Measurements from ENCODE around the gene PROSER3.
A peak's percentile ranks its signal among the peaks of the same experiment; 100 is the strongest.

PROSER3 gene

DNA sequence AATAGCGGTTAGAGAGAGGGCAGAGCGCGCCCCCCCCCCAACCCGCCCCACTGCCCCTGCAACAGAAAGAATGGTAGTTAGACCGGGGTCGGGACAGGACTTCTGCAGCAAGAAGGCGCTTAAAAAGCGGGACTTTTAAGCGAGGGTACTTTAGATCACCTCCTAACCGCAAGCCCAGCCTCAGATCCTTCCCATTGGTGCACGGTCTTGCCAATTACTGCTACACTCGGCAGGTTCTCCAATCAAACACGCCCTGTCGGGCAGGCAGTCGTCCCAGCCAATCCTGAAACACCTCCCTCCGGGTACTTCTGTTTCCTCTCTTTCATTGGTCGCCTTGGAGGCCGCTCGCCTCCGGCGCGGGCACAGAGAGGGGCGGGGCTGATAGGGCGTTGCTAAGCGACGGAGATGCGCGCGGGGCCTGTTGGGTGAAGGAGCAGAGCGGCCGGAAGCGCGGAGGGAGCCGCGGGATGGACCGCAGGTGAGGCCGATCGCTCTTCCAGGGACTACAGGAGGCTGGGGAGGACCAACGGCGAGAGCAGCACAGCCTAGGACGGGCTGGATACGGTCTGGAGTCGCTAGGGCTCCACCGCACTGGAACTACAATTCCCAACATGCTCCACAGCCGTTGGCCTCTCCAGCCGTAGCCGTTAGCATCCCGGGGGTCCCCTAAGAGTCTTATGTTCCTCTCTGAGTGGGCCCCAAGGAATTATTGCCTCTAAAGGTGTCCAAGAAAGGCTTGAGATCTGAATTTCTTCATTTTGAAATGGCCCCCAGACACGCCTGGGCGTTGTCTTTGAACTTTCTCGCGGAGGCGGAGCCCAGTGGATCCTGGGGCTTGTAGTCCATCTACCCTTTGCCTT lies at the start of gene PROSER3:
Gene PROSER3, plus strand, starts transcription at position 428 of the 860 bp plus-strand sequence. Its CDS starts 40 bp downstream, at position 468.
- Histone ChIP-seq H3K36me3 (ENCODE audit: control insufficient read depth in 1 of 2, insufficient read depth in 2 of 2, low read length in 2 of 2) (peaks cover 9 to 27% of the 10 kb centered on the region in 2 donors), H3K9ac (ENCODE audit: low read depth in 1 of 2, low read length in 2 of 2) (peak within 1 kb of the TSS; percentile 96 to 98), H3K9me3 (ENCODE audit: control insufficient read depth in 1 of 2, low read length in 2 of 2) (no peaks in the 10 kb centered on the region), H3K4me3 (ENCODE audit: low read depth in 1 of 2, low read length in 2 of 2) (peak within 1 kb of the TSS; percentile 96 to 100), H3K4me1 (ENCODE audit: control insufficient read depth in 1 of 2, insufficient read depth in 2 of 2, low read length in 2 of 2) (peaks cover 23 to 31% of the 10 kb centered on the region in 2 donors), H3K27ac (ENCODE audit: low read depth, low read length) (peak within 1 kb of the TSS; percentile 97), H3K27me3 (ENCODE audit: control insufficient read depth in 1 of 2, insufficient read depth in 2 of 2, low read length in 2 of 2) (peaks cover 0 to 4% of the 10 kb centered on the region in 2 donors)

DNA sequence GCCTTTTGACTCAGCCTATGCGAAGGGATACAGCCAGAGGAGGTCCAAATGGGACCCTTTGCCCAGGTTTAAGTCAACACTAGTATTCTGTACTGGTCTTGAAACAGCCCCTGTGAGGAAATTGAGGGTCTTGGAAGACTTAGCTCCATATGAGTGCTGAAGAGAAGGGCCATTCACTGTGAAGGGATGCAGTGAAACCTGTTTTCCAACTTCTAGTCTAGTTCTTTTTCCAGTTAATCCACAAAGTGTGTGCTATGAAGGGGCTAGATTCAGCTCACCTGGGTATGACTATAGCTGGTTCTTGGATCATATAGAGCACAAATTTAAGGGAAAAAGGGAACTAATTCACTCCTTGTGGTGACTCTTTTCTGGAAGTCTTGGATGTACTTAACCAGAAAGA lies 49.6 kb upstream of the PROSER3 start:
- Histone ChIP-seq H3K27me3 (ENCODE audit: control insufficient read depth in 1 of 2, insufficient read depth in 2 of 2, low read length in 2 of 2) (peaks cover 0 to 9% of the 10 kb centered on the region in 2 donors), H3K9me3 (ENCODE audit: control insufficient read depth in 1 of 2, low read length in 2 of 2) (no peaks in the 10 kb centered on the region), H3K4me3 (ENCODE audit: low read depth in 1 of 2, low read length in 2 of 2) (no peak overlapping the region), H3K9ac (ENCODE audit: low read depth in 1 of 2, low read length in 2 of 2) (no peak overlapping the region), H3K4me1 (ENCODE audit: control insufficient read depth in 1 of 2, insufficient read depth in 2 of 2, low read length in 2 of 2) (peaks cover 0 to 5% of the 10 kb centered on the region in 2 donors), H3K27ac (ENCODE audit: low read depth, low read length) (no peak overlapping the region), H3K36me3 (ENCODE audit: control insufficient read depth in 1 of 2, insufficient read depth in 2 of 2, low read length in 2 of 2) (no peaks in the 10 kb centered on the region)

DNA sequence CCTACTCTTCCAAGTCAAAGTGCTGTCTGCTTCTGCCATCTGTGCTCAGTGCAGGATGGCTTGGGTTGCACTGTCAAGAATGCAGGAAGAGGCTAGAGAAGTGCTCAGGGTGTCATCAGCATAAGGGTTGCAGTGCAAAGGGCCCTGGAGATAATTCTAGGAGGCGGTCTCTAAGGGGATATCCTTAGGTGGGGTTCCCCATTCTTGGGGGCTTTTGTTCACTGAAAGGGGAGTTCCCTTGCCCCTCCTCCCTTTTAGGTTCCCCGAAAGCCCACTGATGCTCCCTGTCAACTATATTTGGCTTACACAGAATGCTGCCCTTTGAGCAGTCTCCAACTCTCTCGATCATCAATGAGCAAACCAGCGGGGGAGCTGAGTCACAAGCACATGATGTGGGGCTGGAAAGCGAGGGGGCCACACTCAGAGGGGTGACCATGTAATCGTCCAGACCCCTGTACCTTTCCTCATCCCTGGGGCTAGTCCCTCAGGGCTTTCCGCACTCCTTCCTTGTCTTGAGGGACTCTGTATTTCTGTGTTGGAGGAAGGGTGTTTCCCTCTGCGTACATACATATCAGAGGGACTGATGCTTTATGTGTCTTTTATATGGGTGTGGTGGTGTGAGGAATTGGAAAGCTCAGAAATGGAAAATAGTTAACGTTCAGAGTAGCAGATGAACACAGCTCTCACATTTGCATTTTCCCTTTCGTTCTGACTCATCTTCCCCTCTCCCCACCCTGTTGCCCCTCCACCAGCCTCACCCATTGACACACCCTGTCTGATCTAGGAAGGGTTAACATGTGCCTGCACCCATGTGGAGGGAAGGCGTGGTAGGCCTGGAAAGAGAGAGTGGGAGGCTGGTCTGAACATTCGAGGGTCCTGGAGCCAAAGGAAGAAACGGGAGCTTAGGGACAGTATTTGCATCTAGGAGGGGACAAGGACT lies 46.9 kb upstream of the PROSER3 start:
- no peak overlapping the region for H3K27ac ChIP-seq (ENCODE audit: low read depth, low read length)

DNA sequence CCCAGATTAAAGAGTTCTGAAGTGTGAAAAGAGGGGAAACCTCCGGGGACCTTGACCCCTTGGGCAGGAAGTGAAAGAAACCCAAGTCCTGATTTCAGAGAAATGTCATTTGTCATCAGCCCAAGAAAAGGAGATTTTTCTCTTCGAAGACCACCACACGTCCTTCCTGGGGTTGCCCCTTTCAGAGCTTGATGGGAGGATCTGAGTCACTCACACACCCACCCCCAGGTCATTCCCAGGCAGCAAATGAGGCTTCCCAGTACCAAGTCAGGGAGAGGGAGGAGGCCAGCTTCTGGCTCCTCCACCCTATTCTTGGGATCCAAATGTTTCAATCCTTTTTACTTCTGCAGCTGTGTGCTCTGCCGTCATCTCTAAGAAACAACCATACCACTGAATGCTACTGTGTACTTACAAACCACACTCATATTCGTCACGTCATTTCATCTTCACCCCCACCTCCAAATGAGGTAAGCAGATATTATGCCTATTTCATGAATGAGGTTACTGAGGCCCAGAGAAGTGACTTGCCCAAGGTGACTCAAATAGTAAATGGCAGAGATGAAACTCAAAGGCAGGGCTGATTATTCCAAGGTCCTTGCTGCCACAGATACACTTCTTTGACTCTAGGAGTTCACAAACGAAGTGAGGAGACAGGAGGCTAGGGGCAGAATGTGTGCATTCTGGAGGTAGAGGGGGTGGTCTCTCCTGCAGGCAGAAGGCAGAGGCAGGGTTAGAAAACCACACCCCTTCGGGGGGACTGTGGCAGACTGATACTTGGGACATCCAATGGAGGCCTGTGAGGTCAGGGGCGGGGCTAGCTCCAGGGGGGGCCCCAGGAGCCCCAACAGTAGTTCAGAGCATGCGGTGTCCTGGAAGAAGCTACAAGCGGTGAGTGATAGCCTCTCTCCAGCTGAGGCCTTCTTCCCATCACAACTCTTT lies 45.1 kb upstream of the PROSER3 start:
- H3K4me3 ChIP-seq (ENCODE audit: low read depth in 1 of 2, low read length in 2 of 2), result no peak overlapping the region
- no peak overlapping the region for H3K27ac ChIP-seq (ENCODE audit: low read depth, low read length)
- no peaks in the 10 kb centered on the region for H3K36me3 ChIP-seq (ENCODE audit: control insufficient read depth in 1 of 2, insufficient read depth in 2 of 2, low read length in 2 of 2)
- H3K9me3 ChIP-seq (ENCODE audit: control insufficient read depth in 1 of 2, low read length in 2 of 2), result no peaks in the 10 kb centered on the region
- H3K27me3 ChIP-seq (ENCODE audit: control insufficient read depth in 1 of 2, insufficient read depth in 2 of 2, low read length in 2 of 2), result peaks cover 0 to 12% of the 10 kb centered on the region in 2 donors
- H3K9ac ChIP-seq (ENCODE audit: low read depth in 1 of 2, low read length in 2 of 2), result no peak overlapping the region
- H3K4me1 ChIP-seq (ENCODE audit: control insufficient read depth in 1 of 2, insufficient read depth in 2 of 2, low read length in 2 of 2), result peaks cover 17% of the 10 kb centered on the region in 2 donors

More for the DNA sequence above, 46.9 kb upstream of the PROSER3 start:
- Histone ChIP-seq H3K36me3 (ENCODE audit: control insufficient read depth in 1 of 2, insufficient read depth in 2 of 2, low read length in 2 of 2) (no peaks in the 10 kb centered on the region), H3K27me3 (ENCODE audit: control insufficient read depth in 1 of 2, insufficient read depth in 2 of 2, low read length in 2 of 2) (peaks cover 0 to 12% of the 10 kb centered on the region in 2 donors), H3K9me3 (ENCODE audit: control insufficient read depth in 1 of 2, low read length in 2 of 2) (no peaks in the 10 kb centered on the region), H3K4me1 (ENCODE audit: control insufficient read depth in 1 of 2, insufficient read depth in 2 of 2, low read length in 2 of 2) (peaks cover 11 to 14% of the 10 kb centered on the region in 2 donors), H3K9ac (ENCODE audit: low read depth in 1 of 2, low read length in 2 of 2) (no peak overlapping the region), H3K4me3 (ENCODE audit: low read depth in 1 of 2, low read length in 2 of 2) (no peak overlapping the region)

DNA sequence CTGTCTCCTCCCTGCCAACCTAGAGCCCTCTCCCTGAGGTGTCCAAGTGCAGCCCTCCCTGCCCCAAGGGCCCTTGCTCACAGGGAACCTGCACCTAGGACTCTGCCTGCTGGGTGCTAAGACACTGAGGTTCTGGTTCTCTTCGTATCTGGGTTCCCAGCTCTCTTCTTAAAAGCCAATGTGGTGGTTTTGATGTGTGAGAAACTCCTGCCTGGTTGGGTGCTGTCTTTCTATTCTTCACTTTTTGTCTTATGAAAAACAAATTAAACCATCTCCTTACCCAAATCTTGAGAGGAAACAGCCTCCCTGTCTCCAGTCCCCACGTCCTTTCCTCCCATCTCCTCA lies 44.5 kb upstream of the PROSER3 start:
- H3K4me3 ChIP-seq (ENCODE audit: low read depth in 1 of 2, low read length in 2 of 2), result no peak overlapping the region
- H3K36me3 ChIP-seq (ENCODE audit: control insufficient read depth in 1 of 2, insufficient read depth in 2 of 2, low read length in 2 of 2), result no peaks in the 10 kb centered on the region
- H3K27ac ChIP-seq (ENCODE audit: low read depth, low read length), result no peak overlapping the region
- no peak overlapping the region for H3K9ac ChIP-seq (ENCODE audit: low read depth in 1 of 2, low read length in 2 of 2)
- H3K9me3 ChIP-seq (ENCODE audit: control insufficient read depth in 1 of 2, low read length in 2 of 2), result no peaks in the 10 kb centered on the region
- peaks cover 0 to 10% of the 10 kb centered on the region in 2 donors for H3K27me3 ChIP-seq (ENCODE audit: control insufficient read depth in 1 of 2, insufficient read depth in 2 of 2, low read length in 2 of 2)
- H3K4me1 ChIP-seq (ENCODE audit: control insufficient read depth in 1 of 2, insufficient read depth in 2 of 2, low read length in 2 of 2), result peaks cover 17 to 18% of the 10 kb centered on the region in 2 donors

DNA sequence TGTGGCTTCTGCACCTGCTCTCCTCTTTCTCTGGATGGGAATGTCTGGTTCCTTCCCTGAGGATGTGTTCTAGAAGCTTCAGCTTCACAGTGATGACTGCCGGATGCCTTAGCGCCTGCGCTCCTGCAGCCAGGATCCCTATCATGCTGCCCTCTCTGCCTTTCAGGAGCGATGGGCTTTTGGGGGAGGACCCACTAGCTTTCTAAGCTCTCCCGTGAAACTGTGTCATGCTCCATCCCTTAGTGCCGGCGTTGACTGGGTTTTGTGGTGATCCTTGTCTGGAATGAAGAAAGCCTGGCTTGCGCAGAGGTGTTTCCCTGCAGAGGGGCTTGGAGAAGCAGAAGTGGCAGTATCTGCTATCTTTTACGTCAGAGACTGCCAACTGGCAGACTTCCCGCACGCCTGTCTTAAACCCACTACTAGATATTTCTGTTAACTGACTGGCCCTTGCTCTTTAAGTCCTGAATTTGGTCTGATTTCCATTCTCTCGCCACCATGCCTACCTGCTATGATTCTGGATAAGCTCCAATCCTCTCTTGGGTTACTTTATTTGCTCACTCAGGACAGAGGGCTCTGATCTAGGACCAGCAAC lies 44.0 kb upstream of the PROSER3 start:
- Histone ChIP-seq H3K9me3 (ENCODE audit: control insufficient read depth in 1 of 2, low read length in 2 of 2) (no peaks in the 10 kb centered on the region), H3K27me3 (ENCODE audit: control insufficient read depth in 1 of 2, insufficient read depth in 2 of 2, low read length in 2 of 2) (peaks cover 0 to 10% of the 10 kb centered on the region in 2 donors), H3K36me3 (ENCODE audit: control insufficient read depth in 1 of 2, insufficient read depth in 2 of 2, low read length in 2 of 2) (no peaks in the 10 kb centered on the region), H3K27ac (ENCODE audit: low read depth, low read length) (no peak overlapping the region), H3K4me1 (ENCODE audit: control insufficient read depth in 1 of 2, insufficient read depth in 2 of 2, low read length in 2 of 2) (peaks cover 20 to 23% of the 10 kb centered on the region in 2 donors), H3K9ac (ENCODE audit: low read depth in 1 of 2, low read length in 2 of 2) (no peak overlapping the region), H3K4me3 (ENCODE audit: low read depth in 1 of 2, low read length in 2 of 2) (peak overlapping the region in 1 of 2 donors; percentile 2)

DNA sequence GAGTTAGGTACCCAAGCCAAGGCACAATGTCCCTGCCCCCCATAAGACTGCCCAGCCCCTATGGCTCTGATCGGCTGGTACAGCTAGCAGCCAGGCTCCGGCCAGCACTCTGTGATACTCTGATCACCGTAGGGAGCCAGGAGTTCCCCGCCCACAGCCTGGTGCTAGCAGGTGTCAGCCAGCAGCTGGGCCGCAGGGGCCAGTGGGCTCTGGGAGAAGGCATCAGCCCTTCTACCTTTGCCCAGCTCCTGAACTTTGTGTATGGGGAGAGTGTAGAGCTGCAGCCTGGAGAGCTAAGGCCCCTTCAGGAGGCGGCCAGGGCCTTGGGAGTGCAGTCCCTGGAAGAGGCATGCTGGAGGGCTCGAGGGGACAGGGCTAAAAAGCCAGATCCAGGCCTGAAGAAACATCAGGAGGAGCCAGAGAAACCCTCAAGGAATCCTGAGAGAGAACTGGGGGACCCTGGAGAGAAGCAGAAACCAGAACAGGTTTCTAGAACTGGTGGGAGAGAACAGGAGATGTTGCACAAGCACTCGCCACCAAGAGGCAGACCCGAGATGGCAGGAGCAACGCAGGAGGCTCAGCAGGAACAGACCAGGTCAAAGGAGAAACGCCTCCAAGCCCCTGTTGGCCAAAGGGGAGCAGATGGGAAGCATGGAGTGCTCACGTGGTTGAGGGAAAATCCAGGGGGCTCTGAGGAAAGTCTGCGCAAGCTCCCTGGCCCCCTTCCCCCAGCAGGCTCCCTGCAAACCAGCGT lies 43.2 kb upstream of the PROSER3 start:
- peaks cover 27 to 30% of the 10 kb centered on the region in 2 donors for H3K4me1 ChIP-seq (ENCODE audit: control insufficient read depth in 1 of 2, insufficient read depth in 2 of 2, low read length in 2 of 2)
- H3K27ac ChIP-seq (ENCODE audit: low read depth, low read length), result no peak overlapping the region
- no peak overlapping the region for H3K4me3 ChIP-seq (ENCODE audit: low read depth in 1 of 2, low read length in 2 of 2)
- H3K27me3 ChIP-seq (ENCODE audit: control insufficient read depth in 1 of 2, insufficient read depth in 2 of 2, low read length in 2 of 2), result peaks cover 0 to 10% of the 10 kb centered on the region in 2 donors
- H3K9me3 ChIP-seq (ENCODE audit: control insufficient read depth in 1 of 2, low read length in 2 of 2), result no peaks in the 10 kb centered on the region
- H3K9ac ChIP-seq (ENCODE audit: low read depth in 1 of 2, low read length in 2 of 2), result peak overlapping the region in 1 of 2 donors; percentile 83
- H3K36me3 ChIP-seq (ENCODE audit: control insufficient read depth in 1 of 2, insufficient read depth in 2 of 2, low read length in 2 of 2), result no peaks in the 10 kb centered on the region

DNA sequence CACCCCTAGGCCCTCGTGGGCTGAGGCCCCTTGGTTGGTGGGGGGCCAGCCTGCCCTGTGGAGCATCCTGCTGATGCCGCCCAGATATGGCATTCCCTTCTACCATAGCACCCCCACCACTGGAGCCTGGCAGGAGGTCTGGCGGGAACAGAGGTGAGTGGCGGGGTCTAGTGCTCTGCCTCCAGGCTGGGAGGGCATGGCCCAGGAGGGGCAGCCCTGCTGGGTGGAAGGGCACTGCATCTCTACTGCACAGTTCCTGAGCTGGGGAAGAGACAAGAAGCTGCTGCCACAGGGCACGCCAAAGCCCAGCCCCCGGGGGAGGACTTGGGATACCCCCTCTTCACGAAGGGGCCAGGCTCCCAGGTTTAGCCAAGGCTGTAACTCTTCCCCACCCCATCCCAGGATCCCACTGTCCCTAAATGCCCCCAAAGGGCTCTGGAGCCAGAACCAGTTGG lies 42.6 kb upstream of the PROSER3 start:
- Histone ChIP-seq H3K27me3 (ENCODE audit: control insufficient read depth in 1 of 2, insufficient read depth in 2 of 2, low read length in 2 of 2) (peaks cover 0 to 10% of the 10 kb centered on the region in 2 donors), H3K9ac (ENCODE audit: low read depth in 1 of 2, low read length in 2 of 2) (peak overlapping the region in 1 of 2 donors; percentile 83), H3K36me3 (ENCODE audit: control insufficient read depth in 1 of 2, insufficient read depth in 2 of 2, low read length in 2 of 2) (peaks cover 0 to 4% of the 10 kb centered on the region in 2 donors), H3K9me3 (ENCODE audit: control insufficient read depth in 1 of 2, low read length in 2 of 2) (no peaks in the 10 kb centered on the region), H3K27ac (ENCODE audit: low read depth, low read length) (no peak overlapping the region), H3K4me3 (ENCODE audit: low read depth in 1 of 2, low read length in 2 of 2) (peak overlapping the region in 1 of 2 donors; percentile 89), H3K4me1 (ENCODE audit: control insufficient read depth in 1 of 2, insufficient read depth in 2 of 2, low read length in 2 of 2) (peaks cover 27 to 30% of the 10 kb centered on the region in 2 donors)
